DOHH2 (cell line): ENCODE results near the gene MYO1D.

Experiments
- CTCF ChIP-seq: fragments of 200-600 bp; sonication (generic); IDR thresholded peaks from one replicate; pipeline ENCODE4 v1.5.1; 2014; ENCODE audit warnings: antibody characterized with exemption, mild to moderate bottlenecking, low read depth, low read length; ENCODE audit not compliant: poor library complexity, severe bottlenecking
- EZH2phosphoT487 ChIP-seq: fragments of 200-600 bp; sonication (generic); IDR thresholded peaks from 2 replicates; pipeline ENCODE4 v1.6.1; 2017; ENCODE audit warnings: borderline replicate concordance, mild to moderate bottlenecking, antibody characterized with exemption, low read length, moderate library complexity, mixed read lengths

- TF ChIP-seq CTCF (no peak), EZH2phosphoT487 (no peak)
These were observed 361.1 kb downstream of the MYO1D start for GRCh38 chr17:32515677-32516383.
